Measurements from ENCODE around the gene METTL26. TPM values are rescaled to one million over a fixed set of nuclear protein-coding genes. Genes with fewer than 3 reads are reported as not detected.
A peak's percentile ranks its signal among the peaks of the same experiment; 100 is the strongest.

Gene METTL26
- polyA plus RNA-seq, 10 donors, result 28.0 to 61.3 (median 40.0) TPM

- peak in 1 of 3 donors; percentile 47 for DNase-seq
Measured at GRCh38 chr16:627454-628239, 8.5 kb downstream of the METTL26 start.

- peak in 1 of 3 donors; percentile 77 for DNase-seq
Measured at GRCh38 chr16:626787-627453, 9.2 kb downstream of the METTL26 start.

- DNase-seq, result no peak
Measured at GRCh38 chr16:625977-626765, 9.9 kb downstream of the METTL26 start.

GRCh38 chr16:625117-625976, 10.8 kb downstream of the METTL26 start:
- DNase-seq, result no peak

- no peak for DNase-seq
Measured at GRCh38 chr16:624526-625070, 11.5 kb downstream of the METTL26 start.

- no peak for DNase-seq
Measured at GRCh38 chr16:622920-623280, 13.2 kb downstream of the METTL26 start.

- DNase-seq, result no peak
Measured at GRCh38 chr16:621526-622105, 14.5 kb downstream of the METTL26 start.

- no peak for DNase-seq
Measured at GRCh38 chr16:620700-621525, 15.2 kb downstream of the METTL26 start.

GRCh38 chr16:619476-620100, 16.5 kb downstream of the METTL26 start:
- DNase-seq, result no peak

- no peak for DNase-seq
Measured at GRCh38 chr16:617855-618254, 18.2 kb downstream of the METTL26 start.

GRCh38 chr16:616733-617586, 19.1 kb downstream of the METTL26 start:
- no peak for DNase-seq

- no peak for DNase-seq
Measured at GRCh38 chr16:615122-615521, 21.0 kb downstream of the METTL26 start.

- no peak for DNase-seq
Measured at GRCh38 chr16:610513-611381, 25.4 kb downstream of the METTL26 start.

GRCh38 chr16:609984-610383, 26.1 kb downstream of the METTL26 start:
- no peak for DNase-seq

- DNase-seq, result no peak
Measured at GRCh38 chr16:609316-609715, 26.8 kb downstream of the METTL26 start.

- no peak for DNase-seq
Measured at GRCh38 chr16:608019-608418, 28.1 kb downstream of the METTL26 start.

- no peak for DNase-seq
Measured at GRCh38 chr16:606656-607307, 29.3 kb downstream of the METTL26 start.
